ENCODE results near the gene MRPS18C.
"Not testable (repeated sequence)": the region's sequence is repeated elsewhere in the genome, so short reads cannot be mapped to it uniquely, and the experiment has no call there.

The MRPS18C gene

DNA sequence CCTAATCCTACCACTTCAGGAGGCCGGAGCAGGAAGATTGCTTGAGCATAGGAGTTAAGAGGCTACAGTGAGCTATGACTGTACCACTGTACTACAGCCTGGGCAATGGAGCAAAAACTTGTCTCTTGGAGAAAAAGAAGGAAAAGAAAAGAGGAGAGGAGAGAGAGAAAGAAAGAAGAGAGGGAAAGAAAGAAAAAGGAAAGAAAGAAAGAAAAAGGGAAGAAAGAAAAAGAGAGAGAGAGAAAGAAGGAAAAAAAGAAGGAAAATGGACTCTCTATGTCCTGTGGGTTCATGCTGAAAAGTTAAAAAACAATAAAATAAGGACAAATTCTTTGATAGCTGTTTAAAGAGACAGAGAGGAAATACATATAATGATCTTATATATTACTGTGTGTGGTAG lies 42.3 kb downstream of the MRPS18C start:
- DNase-seq, result no peak

DNA sequence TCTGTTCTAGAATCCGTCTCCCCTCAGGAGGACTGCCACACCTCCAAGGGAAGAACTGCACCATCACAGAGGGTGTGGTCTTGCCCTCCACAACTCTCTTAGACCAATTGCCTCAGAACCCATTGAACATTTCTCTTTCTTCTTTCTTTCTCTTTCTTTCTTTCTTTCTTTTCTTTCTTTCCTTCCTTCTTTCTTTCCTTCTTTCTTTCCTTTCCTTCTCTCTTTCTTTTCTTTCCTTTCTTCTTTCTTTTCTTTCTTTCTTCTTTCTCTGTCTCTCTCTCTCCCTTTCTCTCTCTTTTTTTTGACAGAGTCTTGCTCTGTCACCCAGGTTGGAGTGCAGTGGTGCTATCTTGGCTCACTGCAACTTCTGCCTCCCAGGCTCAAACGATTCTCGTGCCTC lies 45.8 kb downstream of the MRPS18C start:
- DNase-seq, result not testable (repeated sequence)

DNA sequence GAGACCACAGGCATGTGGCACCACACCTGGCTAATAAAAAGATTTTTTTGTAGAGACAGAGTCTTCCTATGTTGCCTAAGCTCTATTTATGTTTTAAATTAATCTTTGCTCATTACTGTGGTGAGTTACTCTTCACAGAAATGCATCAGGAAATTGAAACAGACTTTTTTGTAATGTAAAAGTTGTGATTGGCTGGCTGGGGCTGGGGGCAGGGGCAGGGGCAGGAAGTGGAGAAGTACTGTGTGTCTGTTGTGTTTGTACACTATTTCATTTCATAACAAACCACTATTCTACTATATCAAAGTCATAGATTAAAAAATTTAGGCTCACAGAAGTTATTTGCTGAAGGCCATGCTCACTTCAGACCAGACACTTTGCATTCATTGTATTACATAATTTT lies 48.1 kb downstream of the MRPS18C start:
- DNase-seq, result no peak

DNA sequence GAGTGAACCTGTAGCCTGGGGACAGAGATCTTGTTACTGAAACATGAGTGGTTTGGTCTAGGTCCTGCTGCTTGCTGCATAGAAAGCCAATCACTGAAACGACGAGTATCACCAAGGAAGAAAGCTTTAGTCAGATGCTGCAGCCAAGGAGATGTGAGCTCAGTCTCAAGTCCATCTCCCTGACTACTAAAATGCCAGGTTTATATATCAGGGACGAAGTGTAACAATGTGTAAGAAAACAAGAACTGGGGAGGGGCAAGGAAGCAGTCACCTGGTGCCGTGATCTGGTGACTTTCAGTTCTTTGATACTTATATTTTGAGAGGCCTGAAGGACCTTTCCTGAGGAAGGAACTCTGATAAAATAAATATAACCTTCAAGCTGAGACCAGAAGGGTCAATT lies 48.6 kb downstream of the MRPS18C start:
- no peak for DNase-seq

DNA sequence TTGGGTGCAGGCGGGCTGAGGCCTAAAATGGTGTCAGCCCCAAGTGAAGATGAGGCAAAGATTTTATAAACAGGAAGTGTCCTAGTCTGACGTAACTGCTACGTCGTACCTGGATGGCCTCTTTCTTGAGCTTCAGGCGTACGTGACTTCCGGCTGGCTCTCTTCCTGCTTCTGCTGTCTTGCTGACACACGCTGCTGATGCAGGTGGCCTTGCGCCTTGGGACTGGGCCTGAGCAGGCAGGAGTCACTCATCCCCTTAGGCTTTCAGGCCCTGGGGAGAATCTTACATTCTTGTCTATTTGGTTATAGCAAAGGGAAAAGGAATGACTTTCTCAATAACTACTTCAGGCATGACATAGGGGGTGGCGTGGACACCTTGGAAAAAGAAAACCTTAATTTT lies 49.1 kb downstream of the MRPS18C start:
- no peak for DNase-seq

DNA sequence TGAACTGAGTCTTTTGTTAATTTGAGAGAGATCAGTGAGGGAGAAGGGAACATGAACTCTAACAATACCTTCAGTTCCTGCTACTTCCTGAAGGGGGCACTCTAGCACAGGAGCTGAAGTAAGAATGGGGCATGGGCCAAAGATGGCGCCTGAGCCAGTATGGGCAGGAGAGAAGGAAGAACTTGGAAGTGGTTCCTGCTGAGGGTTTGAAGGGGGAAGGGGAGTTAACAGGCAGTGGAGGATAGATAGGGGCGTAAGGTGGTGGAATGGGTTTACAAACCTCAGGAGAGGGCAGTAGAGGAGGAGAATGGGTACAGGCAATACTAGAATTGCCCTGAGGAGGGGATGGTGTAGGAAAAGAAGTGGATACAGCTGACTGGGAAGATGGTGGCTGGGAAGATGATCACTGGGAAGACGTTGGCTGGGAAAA lies 53.3 kb downstream of the MRPS18C start:
- peak; percentile 26 to 53 for DNase-seq

DNA sequence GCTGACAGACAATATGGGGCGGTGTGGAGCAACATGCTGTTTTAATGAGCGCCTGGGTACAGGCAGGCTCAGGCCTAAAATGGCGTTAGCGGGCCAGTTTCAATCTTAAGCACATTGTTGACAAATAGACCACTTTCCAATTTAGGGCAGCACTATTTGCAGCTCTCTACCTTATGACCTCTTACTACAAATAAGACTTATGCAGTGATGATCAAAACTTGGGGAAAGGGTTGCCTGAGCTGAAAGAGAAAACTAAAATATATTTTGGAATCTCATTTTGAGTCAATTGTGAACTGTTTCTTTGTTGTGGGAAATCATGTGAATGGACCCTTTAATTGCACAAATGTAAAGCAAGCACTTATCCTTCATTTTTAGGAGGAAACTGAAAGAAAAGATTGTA lies 54.6 kb downstream of the MRPS18C start:
- DNase-seq, result no peak

Data from NCI-H1930 (cell line).